ENCODE measurements around the gene HEG1. TPM values are rescaled to one million over a fixed set of nuclear protein-coding genes. Genes with fewer than 3 reads are reported as not detected.

HEG1 gene
- total and polyA plus RNA-seq, 2 of the 4 experiments (the other 2 are of a cell fraction) = 25.6 to 43.4 TPM

DNA sequence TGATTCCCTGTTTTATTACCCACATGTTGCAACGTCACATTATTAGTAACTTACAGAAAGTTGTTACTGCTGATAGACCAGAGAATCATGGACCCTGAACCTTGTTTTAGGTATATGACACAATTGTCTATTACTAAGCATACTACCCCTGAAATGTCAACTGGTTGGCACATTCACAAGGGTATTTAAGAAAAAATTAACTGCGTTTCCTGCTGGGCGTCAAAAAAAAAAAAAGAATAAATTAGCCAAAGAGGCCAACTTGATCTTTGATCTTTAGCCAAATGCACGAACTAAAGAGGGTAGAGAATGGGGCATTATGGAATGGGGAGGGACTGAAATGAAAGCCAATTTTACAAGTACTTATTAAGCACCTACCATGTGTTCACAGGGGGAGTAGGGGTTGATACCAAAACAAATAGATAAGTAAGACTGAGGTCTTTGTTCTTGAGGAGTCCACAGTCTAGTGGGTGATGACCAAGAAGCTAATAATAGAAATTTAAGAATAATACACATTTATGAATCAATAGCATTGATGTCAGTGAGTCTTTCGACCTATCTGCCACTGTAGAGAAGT lies 103.4 kb downstream of the HEG1 start:
- Histone ChIP-seq H3K27ac (ENCODE audit: insufficient read depth, low read length) (no peak overlapping the region), H2AK9ac (replicated peaks; ENCODE audit: low read depth, low read length, poor library complexity) (no peak overlapping the region), H2BK5ac (ENCODE audit: low read depth, low read length, poor library complexity, severe bottlenecking) (peak overlapping the region; percentile 1), H4K91ac (ENCODE audit: insufficient read depth, low read depth, low read length) (no peak overlapping the region), H2BK120ac (ENCODE audit: low read depth, low read length) (no peak overlapping the region), H3K9ac (ENCODE audit: low read depth, low read length) (no peak overlapping the region), H4K8ac (ENCODE audit: low read depth in 2 of 2, low read length in 2 of 2) (no peak overlapping the region), H3K4me2 (ENCODE audit: low read depth, low read length) (no peak overlapping the region), H3K9me3 (ENCODE audit: control insufficient read depth, insufficient read depth, low read length) (no peaks in the 10 kb centered on the region), H3K14ac (replicated peaks; ENCODE audit: low read depth, low read length) (no peak overlapping the region), H3K56ac (ENCODE audit: extremely low read depth, insufficient read depth, low read length) (no peak overlapping the region), H3K4me1 (ENCODE audit: control insufficient read depth, insufficient read depth, low read length) (no peaks in the 10 kb centered on the region; the same call in 1 of the 2 replicates), H3K18ac (ENCODE audit: low read depth, low read length) (no peak overlapping the region), H4K20me1 (ENCODE audit: insufficient read depth, low read length) (no peaks in the 10 kb centered on the region), H3K4me3 (ENCODE audit: insufficient read depth, low read depth, low read length) (no peak overlapping the region), H2BK15ac (ENCODE audit: low read depth, low read length) (no peak overlapping the region), H3K27me3 (ENCODE audit: control insufficient read depth, insufficient read depth, low read length) (no peaks in the 10 kb centered on the region), H3K23ac (ENCODE audit: low read depth, low read length) (no peak overlapping the region), H4K5ac (ENCODE audit: low read depth, low read length) (no peak overlapping the region), H2AK5ac (ENCODE audit: low read depth, low read length) (no peak overlapping the region), H3K4ac (ENCODE audit: low read depth, low read length) (no peak overlapping the region), H3K36me3 (ENCODE audit: control insufficient read depth, insufficient read depth, low read length) (no peaks in the 10 kb centered on the region), H2AFZ (replicated peaks; ENCODE audit: low read length, poor library complexity) (no peak overlapping the region), H3K79me1 (ENCODE audit: low read depth in 1 of 2, low read length in 2 of 2) (no peaks in the 10 kb centered on the region), H2BK20ac (ENCODE audit: low read depth, low read length) (no peak overlapping the region), H3K9me1 (ENCODE audit: insufficient read depth, low read length) (peaks cover 3% of the 10 kb centered on the region; the same call in 1 of the 2 replicates)
- ATAC-seq (ENCODE audit: low read depth) (no peak), DNase-seq (no peak)
- POLR2A ChIA-PET (ENCODE audit: unreplicated experiment) = no interaction called here
- CTCF ChIA-PET = no interaction called here
- intact Hi-C loops (cut with micrococcal nuclease) = no loop called here
- no peak for TF ChIP-seq CHD1 (IDR thresholded peaks at IDR 0.05; ENCODE audit: low read depth, low read length)
- 0 out of 2 replicates have a peak, but pooled peaks have one; percentile 2 for TF ChIP-seq CEBPB (IDR thresholded peaks at IDR 0.05; ENCODE audit: low read depth, low read length)
- no peak for TF ChIP-seq MAZ (IDR thresholded peaks at IDR 0.05; ENCODE audit: borderline replicate concordance, low read depth, low read length)
- WGBS, 2 experiments (ENCODE audit: extremely low coverage in 2 of 2, insufficient read length in 1 of 2) = no CpG with 5 or more reads among the region's 5 CpGs
- no TSS peak for BruUV-seq (replicated peaks)
- in situ Hi-C loops (cut with MboI; ENCODE audit: low sequenced_read_pairs) = no loop called here
- dilution Hi-C loops (cut with HindIII; ENCODE audit: low sequenced_read_pairs, unreplicated experiment) = no loop called here
